Measurements from ENCODE around the gene RHBG.
"Not testable (repeated sequence)": the region's sequence is repeated elsewhere in the genome, so short reads cannot be mapped to it uniquely, and the experiment has no call there.

RHBG gene

DNA sequence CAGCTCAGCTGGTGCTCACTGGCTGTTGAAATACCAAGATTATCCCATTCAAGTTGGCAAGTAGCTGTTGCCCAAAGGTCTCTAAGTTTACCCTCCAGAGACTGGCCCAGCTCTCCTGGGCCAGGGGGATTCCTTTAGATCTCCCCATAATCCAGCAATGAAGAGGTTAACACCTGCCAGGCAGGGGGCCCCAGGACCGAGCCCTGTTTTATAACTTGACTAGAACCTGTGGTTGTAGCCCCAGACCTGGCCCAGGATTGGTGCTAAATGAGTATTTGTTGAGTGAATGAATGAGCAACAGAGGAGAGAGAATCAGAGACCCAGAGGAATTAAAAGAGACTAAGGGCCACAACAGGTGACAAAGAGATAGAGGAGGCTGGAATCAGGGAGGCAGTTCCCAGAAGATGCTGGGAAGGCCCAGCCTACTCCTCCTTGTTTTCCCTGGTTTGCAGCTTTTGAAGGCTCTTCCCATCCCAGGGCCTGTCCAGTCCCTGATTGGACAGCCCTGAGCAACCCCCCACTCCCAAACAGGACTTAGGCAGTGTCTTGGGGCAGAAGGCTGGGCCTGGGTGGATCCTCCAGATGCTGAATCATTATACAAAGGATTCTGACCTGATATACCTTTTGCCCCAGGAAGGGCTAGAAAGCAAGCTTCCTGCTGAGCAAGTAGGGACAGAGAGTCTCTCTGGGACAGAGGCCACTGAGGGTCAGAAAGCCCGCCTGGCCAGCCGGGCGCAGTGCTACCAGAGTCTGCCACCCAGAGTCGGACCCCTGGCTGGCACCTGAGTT is 2.4 kb upstream of the RHBG start:
- TF ChIP-seq ZFX (IDR thresholded peaks at IDR 0.05; ENCODE audit: borderline replicate concordance), result no peak
- TF ChIP-seq, protein P1, sequence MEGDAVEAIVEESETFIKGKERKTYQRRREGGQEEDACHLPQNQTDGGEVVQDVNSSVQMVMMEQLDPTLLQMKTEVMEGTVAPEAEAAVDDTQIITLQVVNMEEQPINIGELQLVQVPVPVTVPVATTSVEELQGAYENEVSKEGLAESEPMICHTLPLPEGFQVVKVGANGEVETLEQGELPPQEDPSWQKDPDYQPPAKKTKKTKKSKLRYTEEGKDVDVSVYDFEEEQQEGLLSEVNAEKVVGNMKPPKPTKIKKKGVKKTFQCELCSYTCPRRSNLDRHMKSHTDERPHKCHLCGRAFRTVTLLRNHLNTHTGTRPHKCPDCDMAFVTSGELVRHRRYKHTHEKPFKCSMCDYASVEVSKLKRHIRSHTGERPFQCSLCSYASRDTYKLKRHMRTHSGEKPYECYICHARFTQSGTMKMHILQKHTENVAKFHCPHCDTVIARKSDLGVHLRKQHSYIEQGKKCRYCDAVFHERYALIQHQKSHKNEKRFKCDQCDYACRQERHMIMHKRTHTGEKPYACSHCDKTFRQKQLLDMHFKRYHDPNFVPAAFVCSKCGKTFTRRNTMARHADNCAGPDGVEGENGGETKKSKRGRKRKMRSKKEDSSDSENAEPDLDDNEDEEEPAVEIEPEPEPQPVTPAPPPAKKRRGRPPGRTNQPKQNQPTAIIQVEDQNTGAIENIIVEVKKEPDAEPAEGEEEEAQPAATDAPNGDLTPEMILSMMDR (IDR thresholded peaks at IDR 0.05), result no peak
- H3K27ac ChIP-seq, result no peak overlapping the region

DNA sequence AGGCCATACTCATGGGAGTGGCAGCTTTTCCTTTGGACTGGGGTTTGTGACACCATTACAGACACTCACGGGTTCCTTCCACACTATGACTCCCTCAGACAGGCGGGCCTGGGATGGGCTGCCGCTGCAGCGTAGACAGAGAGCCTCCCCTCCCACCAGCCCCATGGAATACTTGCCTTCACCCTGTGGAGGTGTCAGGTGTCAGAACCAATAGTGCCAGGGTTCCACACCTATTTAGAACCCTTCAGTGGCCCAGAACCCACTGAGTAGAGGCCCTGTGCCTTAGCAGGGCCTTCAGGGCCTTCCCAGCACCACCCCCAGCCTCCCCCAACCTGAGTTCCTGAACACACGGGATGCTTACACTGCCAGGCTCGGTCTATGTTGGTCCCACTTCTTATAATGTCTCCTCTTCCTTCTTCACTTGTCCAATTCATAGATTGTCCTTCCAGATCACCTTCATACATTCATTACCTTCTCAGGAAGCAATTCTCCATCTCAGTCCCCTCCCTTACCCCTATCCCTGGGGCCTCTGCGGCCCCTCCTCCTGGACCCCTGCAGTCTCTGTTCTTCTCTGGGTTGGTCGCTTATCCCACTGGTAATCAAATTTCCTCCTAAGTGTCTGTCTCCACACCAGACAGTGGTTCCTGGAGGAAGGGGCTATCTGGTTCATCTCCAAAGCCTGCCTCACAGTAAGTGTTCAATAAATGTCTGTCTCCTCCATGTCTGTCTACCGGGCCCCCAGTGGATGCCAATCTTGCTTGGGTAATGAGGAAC is 1.4 kb upstream of the RHBG start:
- H3K27ac ChIP-seq, result no peak overlapping the region
- TF ChIP-seq, protein P1 (IDR thresholded peaks at IDR 0.05), result no peak
- TF ChIP-seq ZFX (IDR thresholded peaks at IDR 0.05; ENCODE audit: borderline replicate concordance), result no peak

DNA sequence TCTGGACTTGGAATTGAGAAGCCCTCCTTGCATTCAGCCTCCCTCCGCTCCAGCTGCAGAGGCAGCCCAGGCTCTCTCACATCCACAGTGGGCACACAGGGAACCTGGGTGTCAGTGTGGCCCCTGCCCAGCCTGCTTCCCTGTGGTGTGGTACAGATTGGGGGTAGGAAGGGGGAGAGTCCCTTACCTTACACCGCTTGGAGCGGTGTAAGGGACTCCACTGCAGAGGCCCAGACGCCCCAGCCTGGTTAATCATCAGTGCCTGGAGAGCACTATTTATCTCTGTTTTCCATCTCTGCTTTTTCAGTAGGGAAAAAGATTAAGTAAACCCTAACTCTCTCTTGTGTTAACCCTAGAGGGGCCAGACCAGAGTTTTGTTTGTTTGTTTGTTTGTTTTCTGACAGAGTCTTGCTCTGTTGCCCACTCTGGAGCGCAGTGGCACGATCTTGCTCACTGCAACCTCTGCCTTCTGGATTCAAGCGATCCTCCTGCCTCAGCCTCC is 803 bp upstream of the RHBG start:
- TF ChIP-seq, protein P1 (IDR thresholded peaks at IDR 0.05), result no peak
- no peak overlapping the region for H3K27ac ChIP-seq

DNA sequence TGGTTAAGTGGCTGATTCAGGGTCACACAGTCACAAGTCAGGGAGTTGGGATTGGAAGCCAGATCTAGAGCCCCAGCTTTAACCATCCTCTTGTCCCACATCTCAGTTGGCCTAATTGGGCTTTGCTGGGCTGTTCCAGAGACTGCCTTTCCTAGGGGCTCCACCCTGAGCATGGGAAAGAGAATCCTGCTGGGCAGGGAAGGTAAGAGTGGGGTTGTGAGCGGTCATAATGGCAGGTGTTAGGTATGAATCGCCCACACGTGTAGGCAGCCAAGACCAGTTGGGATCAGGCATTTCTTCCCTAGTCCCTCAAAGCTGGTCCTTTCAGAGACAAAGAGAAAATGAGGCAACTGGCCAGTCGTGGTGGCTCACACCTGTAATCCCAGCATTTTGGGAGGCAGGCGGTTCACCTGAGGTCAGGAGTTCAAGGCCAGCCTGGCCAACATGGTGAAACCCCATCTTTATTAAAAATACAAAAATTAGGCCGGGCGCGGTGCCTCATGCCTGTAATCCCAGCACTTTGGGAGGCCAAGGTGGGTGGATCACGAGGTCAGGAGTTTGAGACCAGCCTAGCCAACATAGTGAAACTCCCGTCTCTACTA is 775 bp downstream of the RHBG start:
- H3K27ac ChIP-seq, result not testable (repeated sequence)

DNA sequence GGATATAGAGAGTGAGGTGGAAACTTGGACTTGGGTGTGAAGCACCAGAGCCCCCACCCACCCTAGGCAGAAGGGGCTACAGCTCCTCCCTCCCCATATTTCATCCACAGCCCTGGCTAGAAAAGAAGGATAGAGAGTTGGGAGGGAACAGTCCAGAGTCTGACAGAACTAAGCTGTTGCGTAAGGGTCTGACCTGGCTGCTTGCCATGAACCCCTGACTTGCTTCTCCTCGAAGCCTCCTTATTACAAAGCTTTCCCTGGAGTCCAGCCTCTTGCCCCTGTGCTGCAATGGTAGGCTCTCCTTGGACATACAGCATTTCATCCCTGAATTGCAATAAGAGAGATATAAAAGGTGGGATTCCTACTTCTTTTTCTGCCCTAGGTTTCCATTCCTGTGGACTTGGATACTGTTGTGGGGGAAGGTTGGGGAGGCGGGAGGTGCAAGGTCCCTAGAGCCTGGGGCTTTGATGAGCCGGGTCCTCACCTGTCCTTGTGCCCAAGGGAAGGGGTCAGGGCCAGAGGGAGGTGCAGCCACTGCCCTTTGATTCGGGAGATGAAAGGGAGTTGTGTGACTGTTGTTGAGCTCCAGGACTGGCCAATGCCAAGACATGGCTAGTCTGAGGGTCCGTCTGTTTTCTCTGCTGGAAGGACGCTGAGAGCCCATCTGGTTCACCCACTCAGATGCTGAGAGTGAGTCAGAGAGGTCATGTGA is 2.7 kb downstream of the RHBG start:
- TF ChIP-seq, protein P1 (IDR thresholded peaks at IDR 0.05), result no peak
- no peak for TF ChIP-seq ZFX (IDR thresholded peaks at IDR 0.05; ENCODE audit: borderline replicate concordance)
- H3K27ac ChIP-seq, result no peak overlapping the region

DNA sequence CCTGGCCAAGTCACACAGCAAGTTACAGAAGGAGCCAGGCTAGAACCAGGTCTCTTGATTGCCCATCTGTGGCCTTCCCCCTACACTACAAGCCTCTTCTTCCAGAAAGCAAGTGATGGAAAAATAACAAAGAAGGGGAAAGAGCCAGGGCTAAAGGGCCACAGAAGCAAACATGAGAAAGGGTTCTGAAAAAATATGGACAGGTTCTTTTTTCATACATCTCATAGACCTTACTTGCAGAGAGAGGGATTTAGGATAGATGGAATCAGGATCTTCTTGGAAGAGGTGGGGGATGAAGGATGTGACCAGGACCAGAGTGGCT is 3.2 kb downstream of the RHBG start:
- no peak for TF ChIP-seq ZFX (IDR thresholded peaks at IDR 0.05; ENCODE audit: borderline replicate concordance)
- TF ChIP-seq, protein P1 (IDR thresholded peaks at IDR 0.05), result no peak
- H3K27ac ChIP-seq, result no peak overlapping the region

DNA sequence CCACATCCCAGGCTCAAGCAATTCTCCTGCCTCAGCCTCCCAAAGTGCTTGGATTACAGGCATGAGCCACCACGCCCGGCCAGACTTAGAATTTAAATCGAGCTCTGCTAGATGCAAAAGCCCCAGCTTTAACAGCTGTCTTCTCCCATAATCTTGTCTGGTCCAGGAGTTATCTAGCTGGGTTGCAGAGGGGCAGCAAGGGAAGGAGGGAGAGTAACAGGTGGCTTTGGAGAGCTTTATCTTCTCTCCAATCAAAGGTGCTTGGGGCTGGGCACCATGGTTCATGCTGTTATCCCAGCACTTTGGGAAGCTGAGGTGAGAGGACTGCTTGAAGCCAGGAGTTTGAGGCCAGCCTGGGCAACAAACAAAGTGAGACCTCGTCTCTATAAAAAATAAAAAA is 3.9 kb downstream of the RHBG start:
- no peak for TF ChIP-seq ZFX (IDR thresholded peaks at IDR 0.05; ENCODE audit: borderline replicate concordance)
- TF ChIP-seq, protein P1 (IDR thresholded peaks at IDR 0.05), result no peak

More for the DNA sequence above, 3.9 kb downstream of the RHBG start:
- no peak overlapping the region for H3K27ac ChIP-seq

All from 22Rv1 (cell line).